A549 (cell line): ENCODE data around the gene SULT1C4. TPM values are rescaled to one million over a fixed set of nuclear protein-coding genes. Genes with fewer than 3 reads are reported as not detected.

ENCODE experiments used
- ATAC-seq, 2 experiments: fragments of 200-7000 bp in 1 of 2; fragments of >200 bp in 1 of 2; cut with Nextera tagmentation in 1 of 2; cut with Tn5 transposase in 1 of 2; 3 replicates each; pipeline versions ENCODE4 v1.8.0 to v1.9.1; 2018 to 2020; ENCODE audit warnings: mild to moderate bottlenecking in 1 of 2, moderate library complexity in 1 of 2
- CTCF ChIA-PET: fragments of 300-600 bp; sonication (Branson Sonifier 250); formaldehyde crosslinking; extraction: SDS; loops from one replicate; lab custom pipeline; 2021; ENCODE audit warnings: antibody characterized with exemption, inconsistent platforms; lab: Yijun Ruan, JAX
- POLR2A ChIA-PET: fragments of 350-600 bp; formaldehyde crosslinking; extraction: SDS; loops from one replicate; lab custom pipeline; 2021; ENCODE audit warnings: antibody characterized with exemption, inconsistent platforms; lab: Yijun Ruan, JAX
- DNase-seq, 2 experiments: peaks; one replicate each; pipeline versions ENCODE4 v3.0.0 to v3.0.0-alpha.2; 2011 to 2016; ENCODE audit warnings: low read depth in 1 of 2, low spot score in 1 of 2
- FAIRE-seq: peaks from 2 replicates; lab custom pipeline; 2011; peaks lifted over from hg19 to GRCh38; lab: Jason Lieb, UNC
- H3K27ac ChIP-seq, 2 experiments: fragments of >200 bp; sonication (Bioruptor Twin); formaldehyde crosslinking; 3 replicates each; pipeline ENCODE4 v1.5.1; 2016 to 2017
- H3K4me1 ChIP-seq: fragments of >200 bp; sonication (Bioruptor Twin); formaldehyde crosslinking; 3 replicates; pipeline ENCODE4 v1.6.1; 2016
- H3K4me2 ChIP-seq: fragments of >200 bp; sonication (Bioruptor Twin); formaldehyde crosslinking; 3 replicates; pipeline ENCODE4 v1.6.1; 2016
- H3K4me3 ChIP-seq: fragments of >200 bp; sonication (Bioruptor Twin); formaldehyde crosslinking; 3 replicates; pipeline ENCODE4 v1.5.1; 2016
- H3K9me3 ChIP-seq: fragments of >200 bp; sonication (Bioruptor Twin); formaldehyde crosslinking; 3 replicates; pipeline ENCODE4 v1.6.1; 2016
- CBX2 ChIP-seq: fragments of 200-600 bp; sonication (generic); IDR thresholded peaks from 2 replicates; pipeline ENCODE4 v1.6.1; 2016; ENCODE audit warnings: low read depth, mild to moderate bottlenecking, borderline replicate concordance
- CEBPB ChIP-seq, 2 experiments: fragments of >200 bp in 1 of 2; sonication (Bioruptor Twin) in 1 of 2; formaldehyde crosslinking in 1 of 2; IDR thresholded peaks; 2 replicates each; pipeline ENCODE4 v1.6.1; 2012 to 2016
- CHD4 ChIP-seq: fragments of 200-600 bp; sonication (generic); IDR thresholded peaks from 2 replicates; pipeline ENCODE4 v1.6.1; 2016; ENCODE audit warnings: antibody characterized with exemption, mild to moderate bottlenecking, borderline replicate concordance
- CTCF ChIP-seq: fragments of >200 bp; sonication (Bioruptor Twin); formaldehyde crosslinking; IDR thresholded peaks from 3 replicates; pipeline ENCODE4 v1.5.1; 2016
- EHF ChIP-seq: fragments of 250-450 bp; sonication (Bioruptor Pico); IDR thresholded peaks from 2 replicates; pipeline ENCODE4 v1.5.0; 2020; ENCODE audit warnings: mild to moderate bottlenecking
- EHMT2 ChIP-seq: fragments of 200-600 bp; sonication (generic); IDR thresholded peaks from 2 replicates; pipeline ENCODE4 v1.6.1; 2016; ENCODE audit warnings: antibody characterized with exemption, low read depth, mild to moderate bottlenecking, moderate library complexity
- EP300 ChIP-seq, 2 experiments: fragments of >200 bp; sonication (Bioruptor Twin); formaldehyde crosslinking; IDR thresholded peaks; 2 replicates in 1 of 2; 3 replicates in 1 of 2; pipeline ENCODE4 v1.6.1; 2016 to 2017
- ESRRA ChIP-seq: fragments of 150-350 bp; IDR thresholded peaks from 2 replicates; pipeline ENCODE4 v1.6.1; 2014; ENCODE audit warnings: mild to moderate bottlenecking, low read length, borderline replicate concordance
- GATA3 ChIP-seq: IDR thresholded peaks from 2 replicates; pipeline ENCODE4 v1.6.1; 2012; ENCODE audit warnings: borderline replicate concordance
- HOXA7 ChIP-seq: fragments of 250-450 bp; sonication (Bioruptor Pico); IDR thresholded peaks from 2 replicates; pipeline ENCODE4 v1.5.0; 2020; ENCODE audit warnings: mild to moderate bottlenecking, moderate library complexity
- HOXB13 ChIP-seq: fragments of 250-450 bp; sonication (Bioruptor Pico); IDR thresholded peaks from 2 replicates; pipeline ENCODE4 v1.5.0; 2020; ENCODE audit warnings: low read depth, mild to moderate bottlenecking, moderate library complexity
- JUNB ChIP-seq: fragments of >200 bp; sonication (Bioruptor Twin); formaldehyde crosslinking; IDR thresholded peaks from 2 replicates; pipeline ENCODE4 v1.6.1; 2016
- KDM1A ChIP-seq: fragments of 200-600 bp; sonication (generic); IDR thresholded peaks from 2 replicates; pipeline ENCODE4 v1.6.1; 2016; ENCODE audit warnings: low read depth, mild to moderate bottlenecking
- KDM5A ChIP-seq: fragments of 200-600 bp; sonication (generic); IDR thresholded peaks from 2 replicates; pipeline ENCODE4 v1.6.1; 2016; ENCODE audit warnings: antibody characterized with exemption, mild to moderate bottlenecking
- MAFK ChIP-seq: fragments of 450-650 bp; IDR thresholded peaks from 2 replicates; pipeline ENCODE4 v1.6.1; 2014; ENCODE audit not compliant: partially characterized antibody
- MYC ChIP-seq: IDR thresholded peaks from 2 replicates; pipeline ENCODE4 v1.6.1; 2012; ENCODE audit warnings: mild to moderate bottlenecking, inconsistent platforms, low read length, improper control_type of control experiment, borderline replicate concordance
- NR3C1 ChIP-seq: fragments of >200 bp; sonication (Bioruptor Twin); formaldehyde crosslinking; IDR thresholded peaks from 3 replicates; pipeline ENCODE4 v1.6.1; 2017
- POLR2A ChIP-seq: IDR thresholded peaks from 2 replicates; pipeline ENCODE4 v1.6.1; 2012; ENCODE audit warnings: mild to moderate bottlenecking, low read length
- RAD21 ChIP-seq, 2 experiments: fragments of >200 bp in 1 of 2; sonication (Bioruptor Twin) in 1 of 2; formaldehyde crosslinking in 1 of 2; IDR thresholded peaks in 1 of 2; conservative IDR thresholded peaks in 1 of 2; 2 replicates in 1 of 2; 3 replicates in 1 of 2; pipeline ENCODE4 v1.6.1; 2012 to 2018; ENCODE audit warnings: inconsistent platforms in 1 of 2
- RNF2 ChIP-seq: fragments of 200-600 bp; sonication (generic); IDR thresholded peaks from 2 replicates; pipeline ENCODE4 v1.6.1; 2016; ENCODE audit warnings: low read depth, mild to moderate bottlenecking, antibody characterized with exemption, moderate library complexity, borderline replicate concordance
- SMC3 ChIP-seq: fragments of >200 bp; sonication (Bioruptor Twin); formaldehyde crosslinking; IDR thresholded peaks from 3 replicates; pipeline ENCODE4 v1.6.1; 2018; ENCODE audit warnings: inconsistent platforms
- SREBF2 ChIP-seq: fragments of 450-650 bp; IDR thresholded peaks from 2 replicates; pipeline ENCODE4 v1.6.1; 2014; ENCODE audit warnings: mild to moderate bottlenecking, moderate library complexity
- TFCP2L1 ChIP-seq: fragments of 250-450 bp; sonication (Bioruptor Pico); IDR thresholded peaks from 2 replicates; pipeline ENCODE4 v1.5.0; 2021; ENCODE audit warnings: mild to moderate bottlenecking
- WGBS: methylation state at CpG from one replicate; pipeline ENCODE4 v1.1.6; 2017; ENCODE audit errors: missing lambda C conversion rate; 5-methylcytosine and 5-hydroxymethylcytosine counted together
- polyA plus RNA-seq, 4 experiments: library from polyadenylated mRNA; depleted of rRNA in 3 of 4; stranded (reverse); fragments of >200 nt; fragmentation: RNase III in 1 of 4; extraction: RNeasy Plus Mini Kit Qiagen cat#74134 plus additional on column Dnase treatment in 1 of 4; gene quantifications; 2 replicates in 3 of 4; 3 replicates in 1 of 4; pipeline ENCODE4 v1.2.3, GENCODE V29; 2011 to 2017

Gene SULT1C4
- polyA plus RNA-seq, 2 of the 4 experiments (the other 2 are of a cell fraction), result 0.05 TPM; not detected in 1

GRCh38 chr2:108396845-108397244, 19.1 kb downstream of the SULT1C4 start:
- ChIA-PET POLR2A (no interaction called here), CTCF (interaction anchor here (0.9 to 1.4 kb wide), 3 partner anchors 9 to 239 kb away, joined by 3 to 4 read pairs (median 4); no protein-coding TSS in a partner anchor)
- H3K27ac ChIP-seq, result no peak overlapping the region
- FAIRE-seq (no peak), DNase-seq (peak in 1 of 2 experiments; percentile 44), ATAC-seq (peak in 1 of 2 experiments; percentile 54; a peak in 1 of 6 replicates)
- H3K4me1 ChIP-seq, result no peaks in the 10 kb centered on the region
- H3K9me3 ChIP-seq, result peaks cover 2% of the 10 kb centered on the region; the same call in 1 of the 3 replicates
- H3K4me2 ChIP-seq, result no peak overlapping the region
- TF ChIP-seq RAD21 (conservative IDR thresholded peaks at IDR 0.05 in 1 of 2, IDR thresholded peaks at IDR 0.05 in 1 of 2), result peak; percentile 34 to 47; a peak in 3 of 5 replicates
- TF ChIP-seq SMC3, result 0 out of 3 replicates have a peak, but pooled peaks have one; percentile 15
- TF ChIP-seq MAFK, result no peak
- no peak for TF ChIP-seq KDM5A
- TF ChIP-seq EHMT2, result no peak
- no peak for TF ChIP-seq EHF (CRISPR knock-in tag)
- no peak for TF ChIP-seq CHD4
- H3K4me3 ChIP-seq, result no peak overlapping the region
- WGBS, result 79% methylated on average over 3 of the region's 3 CpGs

GRCh38 chr2:108399479-108399878, 21.7 kb downstream of the SULT1C4 start:
- 94% methylated on average over 2 of the region's 2 CpGs for WGBS
- no peak for DNase-seq
- H3K4me2 ChIP-seq, result no peak overlapping the region
- ChIA-PET CTCF (interaction anchor here (1.2 to 1.7 kb wide), 4 partner anchors 12 to 237 kb away, joined by 3 to 6 read pairs (median 4); no protein-coding TSS in a partner anchor), POLR2A (no interaction called here)
- no peak overlapping the region for H3K4me3 ChIP-seq
- no peak for TF ChIP-seq NR3C1
- TF ChIP-seq CTCF, result no peak
- no peak for TF ChIP-seq HOXA7
- no peak for TF ChIP-seq HOXB13 (CRISPR knock-in tag)
- TF ChIP-seq ESRRA, result no peak
- TF ChIP-seq EHF (CRISPR knock-in tag), result no peak
- ATAC-seq, result no peak; a peak in 1 of 6 replicates
- FAIRE-seq, result no peak
- peaks cover 5% of the 10 kb centered on the region for H3K9me3 ChIP-seq
- peaks cover 12% of the 10 kb centered on the region; the same call in 2 of the 3 replicates for H3K4me1 ChIP-seq
- H3K27ac ChIP-seq, result 0 out of 6 replicates have a peak overlapping the region, but pooled peaks of 1 of the 2 experiments have one; percentile 24

- POLR2A ChIA-PET, result no interaction called here
These were observed 24.0 kb downstream of the SULT1C4 start for GRCh38 chr2:108401800-108402199.

DNA sequence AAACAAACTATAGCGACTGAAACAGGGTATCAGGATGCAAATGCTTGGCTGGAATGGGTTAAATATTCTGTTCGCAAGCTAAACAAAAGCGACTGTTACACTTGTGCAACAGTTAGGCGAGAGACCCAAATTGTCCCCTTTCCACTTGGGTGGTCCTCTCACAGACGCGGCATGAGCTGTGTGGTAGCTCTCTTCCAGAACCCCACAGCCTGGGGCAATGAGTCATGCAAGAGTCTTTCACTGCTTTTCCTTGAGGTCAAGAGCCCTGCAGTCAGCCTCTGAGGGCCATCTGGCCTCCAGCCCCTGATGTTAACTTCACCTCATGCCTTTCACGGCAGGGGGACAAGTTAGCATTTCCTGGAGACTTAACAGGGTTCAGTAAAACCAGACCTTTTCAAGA, 25.7 kb downstream of the SULT1C4 start:
- peak in 1 of 2 experiments; percentile 48 for DNase-seq
- CTCF ChIA-PET, result interaction anchor here (0.7 to 1.5 kb wide), 3 partner anchors 12 to 234 kb away, joined by 3 to 4 read pairs (median 3); no protein-coding TSS in a partner anchor
- peaks cover 18% of the 10 kb centered on the region for H3K9me3 ChIP-seq
- POLR2A ChIA-PET, result no interaction called here
- TF ChIP-seq NR3C1 (no peak), GATA3 (peak; percentile 41; the same call in 1 of the 2 replicates), MYC (no peak), CBX2 (no peak), POLR2A (no peak), TFCP2L1 (CRISPR knock-in tag) (no peak), EP300 (IDR thresholded peaks at IDR 0.05) (peak; percentile 16 to 17; a peak in 1 of 5 replicates), JUNB (peak; percentile 43; the same call in 1 of the 2 replicates), SREBF2 (no peak), CEBPB (IDR thresholded peaks at IDR 0.05) (peak; percentile 33 to 45; a peak in 1 of 4 replicates), RNF2 (no peak)
- TF ChIP-seq, all 56 proteins: peak for 4
- no peak overlapping the region for H3K4me3 ChIP-seq
- ATAC-seq, result peak in 1 of 2 experiments; percentile 68; a peak in 2 of 6 replicates
- H3K4me2 ChIP-seq, result peak overlapping the region; percentile 41
- peak overlapping the region; percentile 45 to 65; a peak in 4 of 6 replicates for H3K27ac ChIP-seq
- WGBS, result 31% methylated on average over 7 of the region's 7 CpGs
- peaks cover 12% of the 10 kb centered on the region; the same call in 2 of the 3 replicates for H3K4me1 ChIP-seq
- no peak for FAIRE-seq

More at GRCh38 chr2:108401800-108402199, 24.0 kb downstream of the SULT1C4 start:
- FAIRE-seq (no peak), DNase-seq (no peak), ATAC-seq (no peak)
- Histone ChIP-seq H3K4me2 (no peak overlapping the region), H3K4me1 (peaks cover 12% of the 10 kb centered on the region; the same call in 2 of the 3 replicates), H3K4me3 (no peak overlapping the region), H3K9me3 (peaks cover 18% of the 10 kb centered on the region), H3K27ac (no peak overlapping the region)
- CTCF ChIA-PET, result interaction anchor here (0.6 to 1.5 kb wide), 5 partner anchors 12 to 187 kb away, joined by 3 to 4 read pairs (median 3); no protein-coding TSS in a partner anchor
- 92% methylated on average over 3 of the region's 3 CpGs for WGBS
- no peak for TF ChIP-seq KDM1A
